LNCaP clone FGC (cell line): Measurements from ENCODE around the gene KRT79.

Experiments used
- DNase-seq: peaks from one replicate; pipeline ENCODE4 v3.0.0-alpha.2; 2011; ENCODE audit warnings: low read depth
- H3K4me3 ChIP-seq: 2 replicates; pipeline ENCODE4 v1.5.1; 2011; ENCODE audit warnings: mild to moderate bottlenecking, low read depth, low read length, control low read depth
- TF ChIP-seq, protein P1 (sequence below): IDR thresholded peaks from 2 replicates; pipeline ENCODE4 v1.5.1; 2012; ENCODE audit warnings: mild to moderate bottlenecking; ENCODE audit not compliant: control insufficient read depth, insufficient read depth; ENCODE audit errors: extremely low read depth

The KRT79 gene

DNA sequence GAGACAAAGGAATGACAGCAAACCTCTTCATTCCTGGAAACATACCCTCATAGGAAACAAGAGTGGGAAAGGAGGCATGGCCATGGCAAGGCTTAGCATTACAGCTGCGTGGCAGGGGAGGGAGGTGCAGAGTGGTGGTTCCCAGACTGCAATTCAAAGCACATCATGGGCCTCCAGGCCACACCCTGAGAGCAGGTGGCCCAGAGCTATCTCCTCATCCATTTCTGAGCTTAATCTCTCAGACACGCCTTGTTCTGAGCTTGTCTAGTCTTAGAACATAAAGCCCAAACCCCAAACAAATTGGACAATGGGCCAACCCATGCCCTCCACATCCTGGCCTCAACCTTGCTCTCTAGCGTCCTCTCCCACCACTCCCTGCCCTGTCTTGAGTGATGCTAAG is 32.3 kb downstream of the KRT79 start:
- no peak overlapping the region for H3K4me3 ChIP-seq
- TF ChIP-seq, protein P1, sequence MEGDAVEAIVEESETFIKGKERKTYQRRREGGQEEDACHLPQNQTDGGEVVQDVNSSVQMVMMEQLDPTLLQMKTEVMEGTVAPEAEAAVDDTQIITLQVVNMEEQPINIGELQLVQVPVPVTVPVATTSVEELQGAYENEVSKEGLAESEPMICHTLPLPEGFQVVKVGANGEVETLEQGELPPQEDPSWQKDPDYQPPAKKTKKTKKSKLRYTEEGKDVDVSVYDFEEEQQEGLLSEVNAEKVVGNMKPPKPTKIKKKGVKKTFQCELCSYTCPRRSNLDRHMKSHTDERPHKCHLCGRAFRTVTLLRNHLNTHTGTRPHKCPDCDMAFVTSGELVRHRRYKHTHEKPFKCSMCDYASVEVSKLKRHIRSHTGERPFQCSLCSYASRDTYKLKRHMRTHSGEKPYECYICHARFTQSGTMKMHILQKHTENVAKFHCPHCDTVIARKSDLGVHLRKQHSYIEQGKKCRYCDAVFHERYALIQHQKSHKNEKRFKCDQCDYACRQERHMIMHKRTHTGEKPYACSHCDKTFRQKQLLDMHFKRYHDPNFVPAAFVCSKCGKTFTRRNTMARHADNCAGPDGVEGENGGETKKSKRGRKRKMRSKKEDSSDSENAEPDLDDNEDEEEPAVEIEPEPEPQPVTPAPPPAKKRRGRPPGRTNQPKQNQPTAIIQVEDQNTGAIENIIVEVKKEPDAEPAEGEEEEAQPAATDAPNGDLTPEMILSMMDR = no peak
- DNase-seq = no peak

DNA sequence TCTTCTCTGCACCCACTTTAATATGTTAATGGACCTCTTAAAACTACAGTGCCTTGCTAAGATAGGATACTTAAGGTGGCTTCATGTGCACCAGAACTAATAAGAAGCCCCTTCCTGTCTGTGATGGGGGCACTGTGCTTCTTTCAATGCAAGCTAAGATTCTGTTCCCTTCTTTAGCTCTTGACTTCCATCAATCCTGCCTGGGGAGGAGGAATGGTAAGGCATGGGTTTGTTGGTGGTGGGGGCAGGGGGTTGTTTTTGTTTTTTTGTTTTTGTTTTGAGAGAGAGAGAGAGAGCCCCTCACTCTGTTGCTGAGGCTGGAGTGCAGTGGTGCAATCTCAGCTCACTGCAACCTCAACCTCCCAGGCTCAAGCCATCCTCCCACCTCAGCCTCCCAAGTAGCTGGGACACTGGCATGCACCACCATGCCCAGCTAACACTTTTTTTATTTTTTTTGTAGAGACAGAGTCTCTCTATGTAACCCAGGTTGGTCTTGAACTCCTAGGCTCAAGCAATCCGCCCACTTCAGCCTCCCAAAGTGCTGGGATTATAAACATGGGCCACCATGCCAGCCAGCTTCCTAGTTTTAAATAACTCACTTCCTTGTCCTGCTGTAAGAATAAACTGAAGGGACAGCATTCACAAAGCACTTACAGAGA is 33.7 kb downstream of the KRT79 start:
- H3K4me3 ChIP-seq = no peak overlapping the region
- no peak for DNase-seq
- TF ChIP-seq, protein P1 = no peak

DNA sequence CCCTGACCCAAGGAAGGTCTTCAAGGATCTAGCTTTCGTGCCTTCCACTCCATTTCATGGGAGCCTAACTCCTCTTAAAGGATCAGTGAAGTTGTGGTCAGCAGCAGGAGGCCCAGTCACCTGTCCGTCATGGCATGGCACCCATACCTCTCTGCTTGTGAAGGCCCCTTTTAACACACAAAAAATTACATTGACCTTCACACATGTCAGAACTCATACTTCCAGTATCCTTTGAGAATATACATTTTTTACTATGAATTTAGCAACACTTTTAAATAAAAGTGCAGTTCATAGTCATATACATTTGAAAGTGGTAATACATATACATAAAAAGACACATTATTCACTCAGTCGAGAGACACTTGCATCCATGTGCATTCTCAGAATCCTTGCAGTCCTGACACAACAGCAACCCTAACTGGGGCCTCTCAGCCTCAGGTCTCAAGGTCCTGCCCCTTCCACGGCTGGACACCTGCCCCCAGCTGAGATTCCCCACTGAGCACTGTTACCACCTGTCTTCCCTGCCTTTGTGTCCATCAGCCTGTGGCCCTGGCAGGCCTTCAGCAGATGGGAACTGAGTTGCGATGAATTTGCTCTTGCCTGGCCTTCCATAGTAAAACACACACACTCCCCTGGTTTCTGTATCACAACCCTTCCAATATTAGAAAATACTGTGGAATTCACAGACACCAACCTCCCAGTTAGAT is 34.5 kb downstream of the KRT79 start:
- no peak for DNase-seq
- H3K4me3 ChIP-seq = no peak overlapping the region
- TF ChIP-seq, protein P1 = no peak

DNA sequence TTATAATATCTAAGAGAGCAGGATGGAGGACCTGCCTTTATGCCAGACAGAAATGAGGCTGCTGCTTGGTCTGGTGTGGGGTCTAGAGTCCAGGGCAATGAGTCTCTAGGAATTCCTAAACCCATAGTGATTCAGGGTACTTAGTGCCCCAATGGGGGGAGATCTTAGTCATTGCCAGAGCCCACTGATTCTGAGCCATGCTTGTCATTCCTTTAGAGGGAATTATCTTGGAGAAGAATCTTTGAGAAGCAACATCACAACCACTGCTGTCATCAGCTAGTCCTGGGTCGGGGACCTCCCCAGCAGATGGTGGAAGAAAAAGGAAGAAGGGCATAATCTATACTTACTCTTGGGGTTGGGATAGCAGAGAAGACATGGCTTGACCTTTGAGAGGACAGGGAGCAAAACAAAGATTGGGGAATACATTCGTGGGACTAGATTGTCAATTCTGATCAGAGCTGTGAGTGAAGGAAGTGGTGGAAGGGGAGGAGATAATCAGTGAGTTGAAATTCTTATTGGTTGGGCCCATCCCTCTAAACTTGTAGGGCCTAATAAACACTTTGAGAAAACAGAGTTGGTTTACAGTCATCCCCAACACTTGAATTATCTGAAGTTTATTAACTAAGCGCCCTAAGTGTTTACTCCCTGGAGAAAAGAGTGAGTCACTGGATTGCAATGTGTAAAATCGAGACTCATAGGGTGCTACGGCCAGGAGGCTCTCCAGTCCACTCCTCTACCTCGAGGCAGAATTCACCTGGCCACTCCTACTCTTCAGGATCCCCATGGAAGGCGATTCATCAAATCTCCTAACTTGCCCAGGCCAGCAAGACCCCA is 35.2 kb downstream of the KRT79 start:
- TF ChIP-seq, protein P1 = no peak
- no peak overlapping the region for H3K4me3 ChIP-seq
- no peak for DNase-seq

DNA sequence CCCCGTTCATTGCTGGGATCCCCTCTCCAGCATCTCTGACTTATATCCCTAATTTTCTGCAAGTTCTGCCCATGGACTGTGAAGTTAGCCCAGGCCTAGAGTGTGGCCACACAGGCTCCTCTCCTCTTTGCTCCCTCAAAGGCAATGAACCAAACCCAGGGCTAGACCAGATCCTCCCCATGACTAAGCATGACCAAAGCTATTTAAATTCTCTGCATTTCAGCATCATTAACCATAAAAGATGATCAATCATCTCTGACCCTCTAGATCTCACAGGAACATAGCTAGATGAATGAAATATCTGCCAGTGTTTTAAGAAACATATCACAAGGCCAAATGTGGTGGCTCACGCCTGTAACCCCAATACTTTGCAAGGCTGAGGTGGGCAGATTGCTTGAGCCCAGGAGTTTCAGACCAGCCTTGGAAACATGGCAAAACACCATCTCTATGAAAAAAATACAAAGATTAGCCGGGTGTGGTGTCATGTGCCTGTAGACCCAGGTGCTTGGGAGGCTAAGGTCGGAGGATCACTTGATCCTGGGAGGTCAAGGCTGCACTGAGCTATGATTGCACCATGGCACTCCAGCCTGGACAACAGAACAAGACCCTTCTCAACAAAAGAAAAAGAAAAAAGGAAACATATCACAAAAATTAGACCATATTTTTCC is 36.0 kb downstream of the KRT79 start:
- TF ChIP-seq, protein P1 = no peak
- DNase-seq = no peak

DNA sequence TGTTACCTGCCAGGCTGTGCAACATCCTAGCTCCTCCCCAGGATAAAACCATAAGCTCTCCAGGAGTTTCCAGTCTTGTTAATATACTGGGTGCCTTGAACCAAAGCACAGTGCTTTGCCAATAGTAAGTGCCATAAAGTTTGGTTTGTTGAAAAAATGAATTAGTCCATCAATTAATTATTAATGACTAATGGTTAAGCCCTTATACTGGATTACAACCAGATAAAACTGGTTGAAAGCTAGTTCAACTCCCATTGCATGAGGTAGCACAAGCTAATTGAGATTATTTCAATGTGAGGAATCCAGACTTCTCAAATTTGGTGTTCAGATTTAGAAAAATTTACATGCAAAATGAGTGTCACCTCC is 36.6 kb downstream of the KRT79 start:
- H3K4me3 ChIP-seq = no peak overlapping the region
- TF ChIP-seq, protein P1 = no peak
- no peak for DNase-seq

More for the DNA sequence above, 36.0 kb downstream of the KRT79 start:
- no peak overlapping the region for H3K4me3 ChIP-seq
